HEK293 (cell line): ENCODE data around the gene PIGQ.

Experiments used
- CTCF ChIA-PET: fragments of 350-600 bp; formaldehyde crosslinking; extraction: SDS; loops from one replicate; lab custom pipeline; 2021; ENCODE audit warnings: antibody characterized with exemption; lab: Yijun Ruan, JAX
- POLR2A ChIA-PET: fragments of 300-600 bp; formaldehyde crosslinking; extraction: SDS; loops from one replicate; lab custom pipeline; 2020; ENCODE audit warnings: antibody characterized with exemption, inconsistent platforms; lab: Yijun Ruan, JAX
- H3K27ac ChIP-seq: fragments of 200-500 bp; sonication (Bioruptor generic); 2 replicates; pipeline ENCODE4 v1.5.1; 2014; ENCODE audit warnings: low read depth, low read length, control low read depth, inconsistent platforms; ENCODE audit errors: extremely low read depth
- H3K36me3 ChIP-seq, 2 experiments: fragments of 200-500 bp in 1 of 2; sonication (Bioruptor generic) in 1 of 2; 1 replicate in 1 of 2; 2 replicates in 1 of 2; pipeline ENCODE4 v1.5.1; 2014 to 2017; ENCODE audit warnings: inconsistent platforms in 2 of 2, low read length in 2 of 2; ENCODE audit not compliant: control insufficient read depth in 2 of 2, insufficient read depth in 1 of 2
- H3K4me1 ChIP-seq: fragments of 200-500 bp; sonication (Bioruptor generic); 2 replicates; pipeline ENCODE4 v1.5.1; 2014; ENCODE audit warnings: mild to moderate bottlenecking, low read length, inconsistent platforms; ENCODE audit not compliant: control insufficient read depth, insufficient read depth
- H3K4me3 ChIP-seq: 2 replicates; pipeline ENCODE4 v1.5.1; 2011; ENCODE audit warnings: low read depth, mild to moderate bottlenecking, control low read depth, low read length, moderate library complexity
- H3K9me3 ChIP-seq: fragments of 200-500 bp; sonication (Bioruptor generic); 2 replicates; pipeline ENCODE4 v1.5.1; 2014; ENCODE audit warnings: low read depth, low read length, inconsistent platforms; ENCODE audit not compliant: control insufficient read depth, insufficient read depth
- ZBTB6 ChIP-seq: fragments of 450-650 bp; formaldehyde crosslinking; IDR thresholded peaks from 2 replicates; pipeline ENCODE4 v1.5.1; 2017; ENCODE audit warnings: missing biosample characterization, missing genetic modification characterization
- ZNF174 ChIP-seq: fragments of 450-650 bp; formaldehyde crosslinking; IDR thresholded peaks from 2 replicates; pipeline ENCODE4 v1.5.0; 2017; ENCODE audit warnings: missing biosample characterization, mild to moderate bottlenecking, missing genetic modification characterization
- ZNF366 ChIP-seq: fragments of 450-650 bp; formaldehyde crosslinking; conservative IDR thresholded peaks from 2 replicates; pipeline ENCODE4 v1.5.1; 2016; ENCODE audit warnings: missing biosample characterization, missing genetic modification characterization
- ZNF600 ChIP-seq: fragments of 450-650 bp; formaldehyde crosslinking; IDR thresholded peaks from 2 replicates; pipeline ENCODE4 v1.5.1; 2016; ENCODE audit warnings: missing biosample characterization, missing genetic modification characterization
- ZNF626 ChIP-seq: fragments of 450-650 bp; sonication (Bioruptor Pico); formaldehyde crosslinking; IDR thresholded peaks from 2 replicates; pipeline ENCODE4 v1.5.1; 2018; ENCODE audit warnings: missing biosample characterization, missing genetic modification characterization, inconsistent platforms
- TF ChIP-seq, protein P1 (sequence below): fragments of 450-650 bp; formaldehyde crosslinking; IDR thresholded peaks from 2 replicates; pipeline ENCODE4 v1.5.1; 2016; ENCODE audit warnings: missing biosample characterization, missing genetic modification characterization
- TF ChIP-seq, protein P2 (sequence below): fragments of 450-650 bp; formaldehyde crosslinking; IDR thresholded peaks from 2 replicates; pipeline ENCODE4 v1.5.1; 2017; ENCODE audit warnings: missing biosample characterization, missing genetic modification characterization

The PIGQ gene

DNA sequence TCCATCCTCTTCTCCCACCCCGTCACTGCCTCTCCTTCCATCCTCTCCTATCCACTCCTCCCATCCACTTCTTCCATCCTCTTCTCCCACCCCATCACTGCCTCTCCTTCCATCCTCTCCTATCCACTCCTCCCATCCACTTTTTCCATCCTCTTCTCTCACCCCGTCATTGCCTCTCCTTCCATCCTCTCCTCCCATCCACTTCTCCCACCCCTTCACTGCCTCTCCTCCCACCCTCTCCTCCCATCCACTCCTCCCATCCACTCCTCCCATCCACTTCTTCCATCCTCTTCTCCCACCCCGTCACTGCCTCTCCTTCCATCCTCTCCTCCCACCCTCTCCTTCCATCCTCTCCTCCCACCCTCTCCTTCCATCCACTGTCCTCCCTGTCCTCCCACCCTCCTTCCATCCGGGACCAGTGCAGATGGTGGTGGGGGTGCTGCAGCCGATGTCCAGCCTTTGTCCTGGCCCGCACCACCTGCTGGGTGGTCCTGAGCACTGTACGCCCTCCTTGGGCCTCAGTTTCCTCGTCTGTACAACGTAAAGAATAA is 62.1 kb downstream of the PIGQ start (continued):
- peak; percentile 94 for TF ChIP-seq ZNF366 (tag by site-specific recombination)
- TF ChIP-seq, protein P1, sequence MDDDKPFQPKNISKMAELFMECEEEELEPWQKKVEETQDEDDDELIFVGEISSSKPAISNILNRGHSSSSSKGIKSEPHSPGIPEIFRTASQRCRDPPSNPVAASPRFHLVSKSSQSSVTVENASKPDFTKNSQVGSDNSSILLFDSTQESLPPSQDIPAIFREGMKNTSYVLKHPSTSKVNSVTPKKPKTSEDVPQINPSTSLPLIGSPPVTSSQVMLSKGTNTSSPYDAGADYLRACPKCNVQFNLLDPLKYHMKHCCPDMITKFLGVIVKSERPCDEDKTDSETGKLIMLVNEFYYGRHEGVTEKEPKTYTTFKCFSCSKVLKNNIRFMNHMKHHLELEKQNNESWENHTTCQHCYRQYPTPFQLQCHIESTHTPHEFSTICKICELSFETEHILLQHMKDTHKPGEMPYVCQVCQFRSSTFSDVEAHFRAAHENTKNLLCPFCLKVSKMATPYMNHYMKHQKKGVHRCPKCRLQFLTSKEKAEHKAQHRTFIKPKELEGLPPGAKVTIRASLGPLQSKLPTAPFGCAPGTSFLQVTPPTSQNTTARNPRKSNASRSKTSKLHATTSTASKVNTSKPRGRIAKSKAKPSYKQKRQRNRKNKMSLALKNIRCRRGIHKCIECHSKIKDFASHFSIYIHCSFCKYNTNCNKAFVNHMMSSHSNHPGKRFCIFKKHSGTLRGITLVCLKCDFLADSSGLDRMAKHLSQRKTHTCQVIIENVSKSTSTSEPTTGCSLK (tag by site-specific recombination), result no peak

GRCh38 chr16:632486-633335 is 62.9 kb downstream of the PIGQ start:
- TF ChIP-seq ZNF600 (tag by site-specific recombination), result peak; percentile 75; the same call in 1 of the 2 replicates
- TF ChIP-seq, protein P2, sequence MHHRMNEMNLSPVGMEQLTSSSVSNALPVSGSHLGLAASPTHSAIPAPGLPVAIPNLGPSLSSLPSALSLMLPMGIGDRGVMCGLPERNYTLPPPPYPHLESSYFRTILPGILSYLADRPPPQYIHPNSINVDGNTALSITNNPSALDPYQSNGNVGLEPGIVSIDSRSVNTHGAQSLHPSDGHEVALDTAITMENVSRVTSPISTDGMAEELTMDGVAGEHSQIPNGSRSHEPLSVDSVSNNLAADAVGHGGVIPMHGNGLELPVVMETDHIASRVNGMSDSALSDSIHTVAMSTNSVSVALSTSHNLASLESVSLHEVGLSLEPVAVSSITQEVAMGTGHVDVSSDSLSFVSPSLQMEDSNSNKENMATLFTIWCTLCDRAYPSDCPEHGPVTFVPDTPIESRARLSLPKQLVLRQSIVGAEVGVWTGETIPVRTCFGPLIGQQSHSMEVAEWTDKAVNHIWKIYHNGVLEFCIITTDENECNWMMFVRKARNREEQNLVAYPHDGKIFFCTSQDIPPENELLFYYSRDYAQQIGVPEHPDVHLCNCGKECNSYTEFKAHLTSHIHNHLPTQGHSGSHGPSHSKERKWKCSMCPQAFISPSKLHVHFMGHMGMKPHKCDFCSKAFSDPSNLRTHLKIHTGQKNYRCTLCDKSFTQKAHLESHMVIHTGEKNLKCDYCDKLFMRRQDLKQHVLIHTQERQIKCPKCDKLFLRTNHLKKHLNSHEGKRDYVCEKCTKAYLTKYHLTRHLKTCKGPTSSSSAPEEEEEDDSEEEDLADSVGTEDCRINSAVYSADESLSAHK (tag by site-specific recombination), result no peak
- TF ChIP-seq, all 188 proteins: peak for 1
- ChIA-PET POLR2A (interaction anchor here (1.3 kb wide), 1 partner anchor 8 kb away, joined by 3 read pairs; no protein-coding TSS in a partner anchor), CTCF (no interaction called here)
- Histone ChIP-seq H3K4me3 (no peak overlapping the region), H3K9me3 (no peaks in the 10 kb centered on the region), H3K4me1 (peaks cover 4% of the 10 kb centered on the region; the same call in 1 of the 2 replicates), H3K27ac (no peak overlapping the region), H3K36me3 (peaks cover 0 to 20% of the 10 kb centered on the region in 2 experiments; a peak in 1 of 3 replicates)

- H3K9me3 ChIP-seq, result no peaks in the 10 kb centered on the region
- ChIA-PET CTCF (no interaction called here), POLR2A (interaction anchor here (1.3 kb wide), 1 partner anchor 9 kb away, joined by 3 read pairs; no protein-coding TSS in a partner anchor)
- peaks cover 4% of the 10 kb centered on the region; the same call in 1 of the 2 replicates for H3K4me1 ChIP-seq
- peaks cover 0 to 20% of the 10 kb centered on the region in 2 experiments; a peak in 1 of 3 replicates for H3K36me3 ChIP-seq
- no peak overlapping the region for H3K27ac ChIP-seq
- TF ChIP-seq ZBTB6 (tag by site-specific recombination), result peak; percentile 65
- TF ChIP-seq ZNF174 (tag by site-specific recombination), result no peak
- TF ChIP-seq ZNF626 (tag by site-specific recombination), result no peak
- no peak overlapping the region for H3K4me3 ChIP-seq
These were observed 63.7 kb downstream of the PIGQ start for GRCh38 chr16:633336-634050.
